ENCODE measurements around the gene SEC11A. TPM values are rescaled to one million over a fixed set of nuclear protein-coding genes. Genes with fewer than 3 reads are reported as not detected.
A peak's percentile ranks its signal among the peaks of the same experiment; 100 is the strongest.

SEC11A gene
- total RNA-seq, 1 experiment from 2014 or later, result 153 TPM

- no peaks in the 10 kb centered on the region for H3K27me3 ChIP-seq (ENCODE audit: control insufficient read depth, insufficient read depth, low read length)
- DNase-seq, result no peak
- peaks cover 13% of the 10 kb centered on the region for H3K36me3 ChIP-seq (replicated peaks; ENCODE audit: control insufficient read depth, insufficient read depth, low read length)
- H3K4me3 ChIP-seq (ENCODE audit: insufficient read depth, low read depth, low read length), result no peak overlapping the region
Measured at GRCh38 chr15:84671211-84671610, 44.7 kb downstream of the SEC11A start.

- peaks cover 17% of the 10 kb centered on the region for H3K36me3 ChIP-seq (replicated peaks; ENCODE audit: control insufficient read depth, insufficient read depth, low read length)
- no peak for DNase-seq
- no peak overlapping the region for H3K4me3 ChIP-seq (ENCODE audit: insufficient read depth, low read depth, low read length)
- no peaks in the 10 kb centered on the region for H3K27me3 ChIP-seq (ENCODE audit: control insufficient read depth, insufficient read depth, low read length)
Measured at GRCh38 chr15:84669726-84670125, 46.2 kb downstream of the SEC11A start.

GRCh38 chr15:84668221-84668982 is 47.5 kb downstream of the SEC11A start:
- no peak for DNase-seq
- Histone ChIP-seq H3K36me3 (replicated peaks; ENCODE audit: control insufficient read depth, insufficient read depth, low read length) (peaks cover 17% of the 10 kb centered on the region), H3K4me3 (ENCODE audit: insufficient read depth, low read depth, low read length) (no peak overlapping the region), H3K27me3 (ENCODE audit: control insufficient read depth, insufficient read depth, low read length) (no peaks in the 10 kb centered on the region)

- Histone ChIP-seq H3K27me3 (ENCODE audit: control insufficient read depth, insufficient read depth, low read length) (no peaks in the 10 kb centered on the region), H3K4me3 (ENCODE audit: insufficient read depth, low read depth, low read length) (no peak overlapping the region), H3K36me3 (replicated peaks; ENCODE audit: control insufficient read depth, insufficient read depth, low read length) (peaks cover 17% of the 10 kb centered on the region)
- DNase-seq, result no peak
Measured at GRCh38 chr15:84666373-84666772, 49.6 kb downstream of the SEC11A start.

- H3K36me3 ChIP-seq (replicated peaks; ENCODE audit: control insufficient read depth, insufficient read depth, low read length), result peaks cover 4% of the 10 kb centered on the region
- H3K27me3 ChIP-seq (ENCODE audit: control insufficient read depth, insufficient read depth, low read length), result peaks cover 10% of the 10 kb centered on the region
- DNase-seq, result no peak
- H3K4me3 ChIP-seq (ENCODE audit: insufficient read depth, low read depth, low read length), result no peak overlapping the region
Measured at GRCh38 chr15:84661001-84661400, 54.9 kb downstream of the SEC11A start.

- peak; percentile 21 for DNase-seq
- peaks cover under 1% of the 10 kb centered on the region; the same call in 1 of the 2 replicates for H3K36me3 ChIP-seq (replicated peaks; ENCODE audit: control insufficient read depth, insufficient read depth, low read length)
- H3K4me3 ChIP-seq (ENCODE audit: insufficient read depth, low read depth, low read length), result no peak overlapping the region
- H3K27me3 ChIP-seq (ENCODE audit: control insufficient read depth, insufficient read depth, low read length), result peaks cover 10% of the 10 kb centered on the region
Measured at GRCh38 chr15:84659904-84660781, 55.8 kb downstream of the SEC11A start.

- Histone ChIP-seq H3K36me3 (replicated peaks; ENCODE audit: control insufficient read depth, insufficient read depth, low read length) (no peaks in the 10 kb centered on the region), H3K27me3 (ENCODE audit: control insufficient read depth, insufficient read depth, low read length) (peaks cover 10% of the 10 kb centered on the region), H3K4me3 (ENCODE audit: insufficient read depth, low read depth, low read length) (no peak overlapping the region; the same call in 1 of the 2 replicates)
- peak; percentile 42 for DNase-seq
Measured at GRCh38 chr15:84658788-84659411, 57.0 kb downstream of the SEC11A start.

GRCh38 chr15:84658080-84658787 is 57.7 kb downstream of the SEC11A start, which contains the start of gene NMB:
Gene NMB, minus strand, starts transcription at chr15:84658199. Its CDS starts 47 bp downstream, at chr15:84658152.
- peak; percentile 99 for DNase-seq
- Histone ChIP-seq H3K36me3 (replicated peaks; ENCODE audit: control insufficient read depth, insufficient read depth, low read length) (no peaks in the 10 kb centered on the region), H3K27me3 (ENCODE audit: control insufficient read depth, insufficient read depth, low read length) (peaks cover 10% of the 10 kb centered on the region), H3K4me3 (ENCODE audit: insufficient read depth, low read depth, low read length) (peak within 1 kb of the TSS; percentile 59)

- DNase-seq, result peak; percentile 37
- peaks cover 10% of the 10 kb centered on the region for H3K27me3 ChIP-seq (ENCODE audit: control insufficient read depth, insufficient read depth, low read length)
Measured at GRCh38 chr15:84657748-84658079, 58.2 kb downstream of the SEC11A start.

GRCh38 chr15:84656972-84657371 is 59.0 kb downstream of the SEC11A start:
- Histone ChIP-seq H3K36me3 (replicated peaks; ENCODE audit: control insufficient read depth, insufficient read depth, low read length) (peaks cover 4% of the 10 kb centered on the region), H3K27me3 (ENCODE audit: control insufficient read depth, insufficient read depth, low read length) (peaks cover 10% of the 10 kb centered on the region), H3K4me3 (ENCODE audit: insufficient read depth, low read depth, low read length) (no peak overlapping the region)
- peak; percentile 18 for DNase-seq

More at GRCh38 chr15:84657748-84658079, 58.2 kb downstream of the SEC11A start:
- Histone ChIP-seq H3K36me3 (replicated peaks; ENCODE audit: control insufficient read depth, insufficient read depth, low read length) (peaks cover 2% of the 10 kb centered on the region), H3K4me3 (ENCODE audit: insufficient read depth, low read depth, low read length) (peak overlapping the region; percentile 59)

- peak overlapping the region; percentile 96 for H3K4me3 ChIP-seq (ENCODE audit: insufficient read depth, low read depth, low read length)
- peaks cover 9% of the 10 kb centered on the region for H3K36me3 ChIP-seq (replicated peaks; ENCODE audit: control insufficient read depth, insufficient read depth, low read length)
- DNase-seq, result peak; percentile 88
- H3K27me3 ChIP-seq (ENCODE audit: control insufficient read depth, insufficient read depth, low read length), result peaks cover 10% of the 10 kb centered on the region
Measured at GRCh38 chr15:84654689-84655453, 61.1 kb downstream of the SEC11A start.

- Histone ChIP-seq H3K4me3 (ENCODE audit: insufficient read depth, low read depth, low read length) (peak within 1 kb of the TSS; percentile 96), H3K36me3 (replicated peaks; ENCODE audit: control insufficient read depth, insufficient read depth, low read length) (peaks cover 13% of the 10 kb centered on the region)
Measured at GRCh38 chr15:84653910-84654688, 61.8 kb downstream of the SEC11A start, which contains the start of gene WDR73. Gene WDR73, minus strand, starts transcription at chr15:84654283. Its CDS starts 9 bp downstream, at chr15:84654274.

GRCh38 chr15:84653584-84653909 is 62.4 kb downstream of the SEC11A start:
- peak overlapping the region; percentile 96 for H3K4me3 ChIP-seq (ENCODE audit: insufficient read depth, low read depth, low read length)
- no peak for DNase-seq
- peaks cover 16% of the 10 kb centered on the region for H3K36me3 ChIP-seq (replicated peaks; ENCODE audit: control insufficient read depth, insufficient read depth, low read length)
- H3K27me3 ChIP-seq (ENCODE audit: control insufficient read depth, insufficient read depth, low read length), result peaks cover 10% of the 10 kb centered on the region

More at GRCh38 chr15:84653910-84654688, 61.8 kb downstream of the SEC11A start, which contains the start of gene WDR73:
- peak; percentile 96 for DNase-seq
- peaks cover 10% of the 10 kb centered on the region for H3K27me3 ChIP-seq (ENCODE audit: control insufficient read depth, insufficient read depth, low read length)

Measured in H7 (cell line).